HG02840 (cell line): Measurements from ENCODE around the gene ICAM5.
A peak's percentile ranks its signal among the peaks of the same experiment; 100 is the strongest.

Source experiments
- ATAC-seq: cut with Tn5 transposase; IDR thresholded peaks from one replicate; pipeline ENCODE4 v1.9.1; 2021; ENCODE audit warnings: mild to moderate bottlenecking, moderate library complexity, moderate number of reproducible peaks; ENCODE audit not compliant: unreplicated experiment, low FRiP score

ICAM5 gene

DNA sequence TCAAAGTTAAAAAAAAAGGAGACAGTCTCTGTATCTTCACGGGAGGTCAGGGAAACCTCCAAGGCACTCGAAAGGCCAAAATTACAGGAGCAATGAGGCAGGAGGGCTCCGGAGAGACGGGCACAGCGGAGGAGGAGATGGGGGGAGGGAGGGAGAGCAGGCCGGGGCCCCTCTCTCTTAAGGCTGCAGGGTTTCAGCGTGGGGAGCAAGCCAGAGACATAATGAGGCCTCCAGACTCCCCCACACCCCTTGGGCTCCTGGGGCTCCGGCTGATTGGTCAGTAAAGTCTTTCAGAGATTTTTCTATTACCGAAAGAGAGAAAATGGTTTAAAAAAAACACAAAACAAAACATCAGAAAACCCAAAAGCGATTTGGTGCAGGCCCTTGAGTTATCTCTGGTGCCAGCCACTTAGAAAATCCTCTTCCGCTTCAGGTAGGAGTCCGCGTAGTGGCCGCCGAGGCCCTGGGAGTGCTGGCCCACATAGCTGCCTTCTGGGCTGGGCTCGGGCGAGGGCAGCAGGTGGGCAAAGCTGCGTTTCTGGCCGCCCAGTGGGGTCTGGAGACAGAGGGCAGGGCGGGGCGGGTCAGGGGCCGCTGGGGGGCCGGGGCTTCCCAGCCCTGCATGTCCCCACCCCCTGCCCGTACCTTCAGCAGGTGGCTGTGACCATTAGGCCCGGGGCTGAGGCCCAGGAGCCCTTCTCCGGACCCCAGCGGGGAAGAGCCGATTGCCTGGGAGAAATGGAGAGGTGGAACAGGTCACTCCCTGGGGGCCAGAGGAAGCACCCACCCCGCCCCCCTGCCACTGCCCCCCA is 27.5 kb downstream of the ICAM5 start:
- no peak for ATAC-seq

DNA sequence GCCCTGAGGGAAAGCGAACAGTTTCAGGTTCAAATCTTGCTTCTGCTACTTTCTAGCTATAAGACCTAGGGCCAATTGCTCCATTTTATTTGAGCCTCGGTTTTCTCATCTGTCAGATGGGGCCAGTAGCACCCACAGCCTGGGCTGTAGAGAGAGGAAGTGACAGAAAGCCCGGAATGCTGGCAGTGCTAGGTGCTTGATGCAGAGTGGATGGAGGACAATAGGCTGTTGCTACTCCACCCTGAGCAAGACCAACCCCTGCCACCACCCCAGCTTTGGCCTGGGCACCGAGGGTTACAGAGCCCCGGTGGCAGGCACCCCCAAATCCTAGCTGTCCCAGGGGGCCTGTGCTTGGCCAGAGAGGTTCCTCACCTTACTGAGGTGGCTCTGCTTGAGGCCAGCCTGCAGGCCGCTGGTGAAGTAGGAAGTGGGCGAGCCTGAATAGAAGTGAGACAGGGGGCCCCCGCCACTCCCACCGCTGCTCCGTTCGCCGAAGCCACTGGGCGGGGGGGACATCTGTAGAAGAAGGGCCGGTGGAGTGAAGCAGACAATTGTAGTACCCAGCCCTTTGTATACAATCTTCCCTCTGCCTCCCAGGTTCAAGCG is 28.2 kb downstream of the ICAM5 start:
- no peak for ATAC-seq

DNA sequence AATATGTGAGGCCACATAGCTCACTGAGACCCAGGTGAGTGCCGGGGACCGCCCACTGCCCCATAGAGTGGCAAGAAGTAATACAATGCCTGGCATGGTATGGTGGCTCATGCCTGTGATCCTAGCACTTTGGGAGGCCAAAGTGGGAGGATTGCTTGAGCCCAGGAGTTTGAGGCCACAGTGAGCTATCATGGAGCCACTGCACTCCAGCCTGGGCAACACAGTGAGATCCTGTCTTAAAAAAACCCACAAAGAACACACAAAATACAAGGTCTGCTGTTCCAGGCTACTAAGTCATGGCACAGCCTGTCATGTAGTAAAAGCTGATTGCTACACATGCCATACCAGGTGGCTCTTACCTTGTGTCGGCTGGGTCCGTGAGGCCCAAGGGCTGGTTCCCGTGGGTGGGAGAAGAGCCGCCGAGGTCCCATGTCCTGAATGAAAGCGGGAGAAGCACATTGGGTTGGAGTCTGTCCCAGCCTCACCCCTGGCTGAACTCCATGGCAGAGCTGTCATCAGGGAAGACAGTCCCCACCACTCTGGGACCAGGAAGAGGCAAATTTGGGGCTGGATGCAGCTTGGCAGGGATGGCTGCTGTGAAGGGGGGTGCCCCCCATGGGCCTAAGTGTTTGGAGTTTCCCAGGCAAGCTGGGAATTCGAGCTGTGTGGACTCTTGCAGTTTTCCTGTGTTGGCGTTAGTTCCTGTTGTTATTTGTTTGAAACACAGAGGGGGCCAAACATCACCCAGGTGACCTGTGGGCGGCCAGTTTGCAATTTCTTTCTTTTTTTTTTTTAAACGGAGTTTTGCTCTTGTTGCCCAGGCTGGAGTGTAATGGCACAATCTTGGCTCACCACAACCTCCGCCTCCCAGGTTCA is 29.3 kb downstream of the ICAM5 start:
- no peak for ATAC-seq

DNA sequence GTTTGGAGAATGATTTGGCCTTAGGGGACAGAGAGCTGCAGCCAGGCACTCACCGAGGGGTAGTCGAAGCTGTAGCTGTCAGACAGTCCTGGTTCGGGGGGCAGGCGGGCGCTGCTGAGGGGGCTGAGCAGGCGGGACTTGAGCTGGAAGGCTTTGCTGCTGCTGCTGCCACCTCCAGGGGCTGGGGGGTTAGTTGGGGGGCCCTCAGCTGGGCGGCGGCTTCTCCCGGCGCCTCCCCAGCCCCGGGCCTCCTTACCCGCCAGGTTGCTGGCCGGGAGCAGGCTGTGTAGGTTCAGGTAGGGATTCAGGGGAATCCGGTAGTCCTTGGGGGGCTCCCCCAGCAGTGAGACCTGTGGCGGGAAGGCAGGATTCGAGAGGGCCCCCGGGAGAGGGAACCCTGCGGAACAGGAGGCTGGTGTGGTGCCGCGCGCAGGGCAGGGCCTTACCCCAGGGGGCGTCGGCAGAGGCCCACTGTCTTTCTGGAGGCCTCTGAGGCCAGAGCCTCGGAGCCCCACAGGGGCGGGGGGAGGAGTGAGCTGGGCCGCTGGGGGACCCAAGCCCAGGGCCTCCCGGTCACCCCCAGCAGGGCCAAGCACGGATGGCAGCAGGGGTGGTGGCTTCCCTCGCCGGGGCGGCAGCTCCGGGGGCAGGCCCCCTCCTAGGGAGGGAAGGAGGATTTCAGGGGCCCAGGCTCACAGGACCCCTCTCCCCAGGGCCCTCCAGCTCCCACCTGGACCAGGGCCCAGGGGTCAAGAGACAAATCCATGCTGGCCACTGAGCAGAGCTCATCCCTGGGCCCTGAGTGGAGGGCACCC is 31.1 kb downstream of the ICAM5 start:
- ATAC-seq: no peak

DNA sequence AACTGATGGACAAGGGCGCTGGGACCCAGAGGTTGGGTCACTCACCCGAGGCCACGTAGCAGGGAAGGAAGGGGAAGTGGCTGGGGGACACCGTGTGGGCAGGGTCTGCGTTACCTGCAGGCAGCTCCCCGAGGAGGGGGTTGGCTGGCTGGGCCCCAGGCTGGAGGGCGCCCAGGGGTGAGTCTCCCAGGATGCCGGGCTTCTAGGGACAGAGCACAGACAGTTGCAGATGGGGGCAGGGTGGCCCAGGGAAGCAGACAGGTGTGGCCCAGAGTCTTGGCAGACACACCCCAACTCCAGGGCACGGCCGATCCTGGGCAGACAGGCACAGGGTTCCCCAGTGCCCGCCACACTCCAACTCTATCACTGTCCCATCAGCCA is 31.7 kb downstream of the ICAM5 start:
- ATAC-seq: no peak

DNA sequence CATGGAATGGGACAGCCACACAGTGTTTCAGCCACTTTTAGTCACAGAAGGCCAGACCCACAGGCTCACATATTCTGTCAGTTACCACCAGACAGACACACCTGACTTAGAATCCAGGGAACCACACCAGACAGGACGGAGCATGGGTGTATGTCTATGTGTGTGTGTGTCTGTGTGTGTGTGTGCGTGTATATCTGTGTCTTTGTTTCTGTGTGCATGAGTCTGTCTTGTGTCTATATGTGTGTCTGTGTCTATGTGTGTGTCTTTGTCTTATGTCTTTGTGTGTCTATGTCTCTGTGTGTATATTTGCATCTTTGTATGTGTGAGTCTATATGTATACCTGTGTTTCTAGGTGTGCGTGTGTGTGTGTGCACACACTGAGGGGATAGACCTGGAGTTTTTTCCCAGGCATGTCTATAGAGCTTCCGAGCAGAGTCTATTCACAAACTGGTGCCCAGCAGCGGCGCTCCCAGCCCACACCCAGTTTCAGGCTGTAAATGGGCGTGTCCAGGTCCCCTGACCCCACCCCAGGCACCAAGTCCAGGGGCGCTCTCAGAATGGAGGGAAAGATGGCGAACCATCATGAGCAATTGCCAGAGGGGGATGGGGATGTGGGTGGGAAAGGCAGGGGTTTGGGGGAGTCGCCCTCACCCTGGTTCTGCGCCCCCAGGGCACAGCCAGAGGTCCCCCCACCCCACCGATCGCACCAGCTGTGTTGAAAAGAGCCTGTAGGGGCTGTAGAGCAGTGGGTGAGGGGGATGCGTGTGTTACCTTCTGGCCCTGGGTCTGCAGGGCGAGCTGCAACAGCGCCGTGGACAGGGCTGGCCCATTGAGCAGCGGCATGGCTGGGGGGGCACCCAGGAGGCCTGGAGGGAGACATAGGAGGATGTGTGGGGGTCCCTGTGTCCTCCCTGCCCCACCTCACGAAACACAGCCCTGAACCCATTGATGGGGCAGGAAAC is 32.4 kb downstream of the ICAM5 start:
- ATAC-seq: no peak

DNA sequence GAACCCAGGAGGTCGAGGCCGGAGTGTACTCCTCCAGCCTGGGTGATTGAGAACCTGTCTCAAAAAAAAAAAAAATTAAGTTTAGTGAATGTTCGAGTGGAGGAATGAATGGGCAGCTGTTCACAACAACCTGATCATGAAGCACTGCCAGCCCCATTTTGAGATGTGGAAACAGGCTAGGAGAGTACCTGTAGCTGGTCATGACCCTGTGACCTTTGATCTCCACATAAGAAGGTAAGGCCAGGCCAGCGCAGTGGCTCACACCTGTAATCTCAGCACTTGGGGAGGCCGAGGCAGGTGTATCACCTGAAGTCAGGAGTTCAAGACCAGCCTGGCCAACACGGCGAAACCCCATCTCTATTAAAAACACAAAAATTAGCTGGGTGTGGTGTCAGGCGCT is 36.0 kb downstream of the ICAM5 start:
- no peak for ATAC-seq

DNA sequence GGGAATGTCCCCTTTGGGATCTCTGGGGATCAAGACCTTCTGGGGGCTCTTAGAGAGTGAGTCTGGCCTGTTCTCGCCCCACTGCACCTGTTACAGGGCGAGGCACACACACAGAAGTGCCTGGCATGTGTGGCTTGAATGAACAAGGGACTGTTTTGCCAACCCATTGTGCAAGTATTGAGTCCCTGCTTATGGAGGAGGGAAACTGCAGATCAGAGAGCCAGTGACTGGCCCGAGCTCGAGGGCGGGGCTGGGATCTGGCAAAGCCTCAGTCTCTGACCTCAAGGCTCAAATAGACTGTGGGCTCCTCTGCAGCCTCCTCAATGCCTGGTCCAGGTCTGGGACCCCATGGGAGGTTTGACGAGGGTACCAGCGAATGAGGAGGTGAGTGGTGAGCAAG is 38.0 kb downstream of the ICAM5 start:
- no peak for ATAC-seq

DNA sequence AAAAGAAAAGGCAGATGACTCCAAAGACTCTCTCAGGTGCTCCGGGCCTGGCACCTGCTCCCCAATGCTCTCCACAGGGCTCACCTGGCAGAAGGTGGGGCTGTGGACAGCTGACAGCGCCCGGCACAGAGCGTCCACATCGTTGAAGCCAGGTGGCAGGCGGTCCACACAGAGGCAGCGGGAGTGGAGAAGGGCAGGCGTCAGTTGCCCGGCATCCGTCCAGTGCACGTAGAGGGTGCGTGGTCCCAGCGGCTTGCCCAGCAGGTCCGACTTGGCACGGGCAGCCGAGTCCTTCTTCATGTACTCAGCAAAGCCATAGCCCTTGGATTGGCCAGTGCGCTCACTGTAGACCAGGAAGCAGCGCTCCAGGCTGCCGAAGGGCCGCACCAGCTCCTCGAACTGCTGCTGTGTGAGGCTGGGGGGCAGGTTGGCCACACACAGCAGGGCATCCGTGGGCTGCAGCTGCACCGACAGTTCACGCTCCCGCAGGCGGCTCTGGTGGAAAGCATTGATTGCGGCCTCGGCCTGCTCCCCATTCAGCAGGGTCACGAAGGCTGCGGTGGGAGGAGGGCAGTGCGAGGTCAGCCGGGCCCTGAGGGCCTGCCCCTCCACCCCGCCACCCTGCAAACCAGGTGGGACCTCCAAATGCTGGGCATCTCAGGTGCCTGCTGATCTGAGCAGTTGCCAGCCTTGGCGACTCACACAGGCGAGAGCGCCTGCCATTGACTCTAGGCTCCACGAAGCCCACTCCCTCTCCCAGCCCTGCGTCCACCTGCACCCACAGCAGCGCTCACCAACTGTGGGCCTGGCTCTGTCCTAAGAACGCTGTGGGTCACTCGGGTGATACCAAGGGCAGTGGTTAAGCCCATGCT is 39.0 kb downstream of the ICAM5 start:
- ATAC-seq: no peak

DNA sequence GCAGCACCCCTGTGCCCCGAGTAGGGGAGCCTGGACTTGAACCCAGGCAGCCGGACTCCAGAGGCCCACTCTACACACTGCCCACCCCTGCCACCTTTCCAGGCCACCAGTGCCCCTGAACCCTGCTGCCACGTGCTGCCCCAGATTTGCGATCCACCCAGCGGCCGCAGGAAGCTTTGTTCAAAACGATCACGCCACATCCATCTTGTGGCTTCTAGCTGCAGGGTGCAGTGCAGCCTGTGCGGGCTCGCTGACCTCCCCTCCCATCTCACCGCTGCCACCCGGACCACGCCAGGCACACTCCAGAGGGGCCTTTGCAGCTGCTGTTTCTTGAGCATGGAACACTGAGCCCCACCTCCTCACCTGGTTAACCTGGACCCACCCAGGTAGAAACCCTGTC is 39.8 kb downstream of the ICAM5 start:
- ATAC-seq: no peak

DNA sequence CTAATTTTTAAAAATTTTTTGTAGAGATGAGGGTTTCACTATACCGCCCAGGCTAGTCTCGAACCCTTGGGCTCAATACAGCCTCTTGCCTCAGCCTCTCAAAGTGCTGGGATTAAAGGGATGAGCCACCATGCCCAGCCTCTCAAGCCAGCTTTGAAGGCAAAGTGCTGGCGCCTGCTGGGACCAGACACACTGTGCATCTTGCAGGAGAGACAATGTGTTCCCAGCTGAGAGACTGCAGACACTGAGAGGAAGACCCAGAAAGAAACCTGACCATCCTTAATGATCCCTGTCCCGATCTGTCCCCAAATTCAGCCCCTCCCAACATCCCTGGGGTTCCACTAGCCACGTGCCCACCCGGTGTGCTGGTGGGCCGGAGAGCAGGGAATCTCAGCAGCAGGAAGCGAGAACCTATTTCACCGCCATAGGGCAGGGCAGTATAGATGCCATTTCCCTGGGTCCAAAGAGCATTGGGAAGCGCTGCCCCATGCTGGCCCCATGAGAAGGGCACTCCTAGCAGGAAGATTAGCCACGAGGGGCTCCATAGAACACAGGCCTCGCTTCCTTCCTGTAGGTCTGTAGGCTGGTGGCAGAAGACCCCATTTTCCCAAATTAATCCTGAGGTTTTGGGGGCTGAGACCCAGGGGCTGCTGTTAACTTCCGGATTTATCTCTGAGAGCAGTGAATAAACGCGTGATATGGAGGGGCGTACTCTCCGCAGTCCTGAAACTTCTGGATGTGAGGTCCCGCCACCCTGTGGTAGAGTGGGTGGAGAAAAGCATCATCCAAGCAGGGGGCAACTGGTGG is 42.6 kb downstream of the ICAM5 start:
- no peak for ATAC-seq

DNA sequence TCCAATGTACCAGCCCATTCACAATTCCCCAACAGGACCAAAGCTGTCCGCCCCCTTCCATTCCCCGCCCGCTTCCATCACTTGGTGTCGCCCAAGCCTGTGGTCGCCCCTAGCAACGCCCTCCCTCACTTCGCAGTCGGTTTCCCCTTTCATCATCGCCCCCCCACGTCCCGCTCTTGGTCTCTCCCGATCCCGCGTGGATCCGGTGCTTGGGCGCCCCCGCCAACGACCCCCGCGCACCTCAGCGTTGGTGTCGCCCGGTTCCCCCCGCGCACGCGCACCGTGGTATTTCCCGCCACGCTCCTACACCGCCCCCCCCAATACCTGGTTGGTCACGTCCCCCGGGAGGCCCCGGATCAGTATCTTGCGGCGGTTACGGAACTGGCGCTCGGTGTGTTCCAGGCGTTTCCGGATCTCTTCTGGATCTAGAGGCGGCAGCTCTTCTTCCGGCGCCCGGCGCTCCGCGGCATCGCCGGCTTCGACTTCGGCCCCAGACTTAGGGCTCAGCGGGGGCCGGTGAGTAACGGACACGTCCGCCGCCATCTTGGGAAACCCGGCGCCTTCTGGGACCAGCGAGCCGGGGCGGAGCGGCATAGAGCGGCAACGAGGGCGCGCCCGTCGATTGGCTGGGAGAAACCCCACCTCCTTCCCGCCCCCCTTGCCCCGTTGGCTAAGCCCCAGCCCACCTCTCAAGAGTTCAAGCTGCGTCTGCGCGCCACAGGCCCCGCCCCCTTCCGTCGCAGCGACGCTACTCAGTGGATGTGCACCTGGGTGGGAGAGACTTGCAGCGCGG is 43.4 kb downstream of the ICAM5 start, which contains the start of gene RAVER1:
RAVER1 (minus strand) TSS at position 565 of the 793 bp plus-strand sequence; CDS start at position 543, 22 bp downstream.
- ATAC-seq: peak; percentile 82

DNA sequence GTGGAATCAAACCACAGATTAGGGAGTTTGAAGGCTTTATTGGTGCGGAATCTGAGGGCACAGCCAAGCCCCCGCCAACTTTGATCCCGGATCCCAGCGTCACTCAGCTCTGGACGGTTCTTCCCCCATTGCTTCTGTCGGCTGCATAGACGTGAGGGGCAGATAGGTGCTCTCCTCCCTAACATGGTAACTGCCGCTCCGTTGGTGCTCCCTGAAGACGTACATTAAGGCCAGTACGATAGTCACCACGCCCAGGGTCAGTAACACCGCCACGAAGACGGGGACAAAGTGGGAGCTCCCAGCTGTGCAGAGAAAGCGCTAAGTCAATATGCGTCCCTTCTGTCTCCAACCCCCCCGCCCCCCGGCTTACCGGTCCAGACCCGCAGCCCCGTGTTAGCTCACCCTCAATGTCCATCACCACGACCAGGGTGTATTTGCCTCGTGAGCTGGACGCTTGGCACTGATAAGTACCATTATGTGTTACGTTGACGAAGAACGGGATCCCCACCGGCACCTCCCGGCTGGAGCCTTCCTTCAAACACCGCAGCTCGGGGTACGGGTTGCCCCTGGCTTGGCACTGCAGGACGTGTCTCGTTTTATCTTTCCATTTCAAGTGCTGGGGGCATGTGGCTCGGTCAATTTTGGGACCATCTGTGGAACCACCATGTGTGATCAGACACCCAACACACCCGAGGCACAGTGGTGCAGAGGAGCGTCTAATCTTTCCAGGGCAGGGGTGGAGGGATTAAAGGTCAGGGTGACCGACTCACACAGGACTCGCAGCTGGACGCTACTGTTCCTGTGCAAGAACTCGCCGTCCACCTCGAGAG is 44.2 kb downstream of the ICAM5 start:
- ATAC-seq: no peak

DNA sequence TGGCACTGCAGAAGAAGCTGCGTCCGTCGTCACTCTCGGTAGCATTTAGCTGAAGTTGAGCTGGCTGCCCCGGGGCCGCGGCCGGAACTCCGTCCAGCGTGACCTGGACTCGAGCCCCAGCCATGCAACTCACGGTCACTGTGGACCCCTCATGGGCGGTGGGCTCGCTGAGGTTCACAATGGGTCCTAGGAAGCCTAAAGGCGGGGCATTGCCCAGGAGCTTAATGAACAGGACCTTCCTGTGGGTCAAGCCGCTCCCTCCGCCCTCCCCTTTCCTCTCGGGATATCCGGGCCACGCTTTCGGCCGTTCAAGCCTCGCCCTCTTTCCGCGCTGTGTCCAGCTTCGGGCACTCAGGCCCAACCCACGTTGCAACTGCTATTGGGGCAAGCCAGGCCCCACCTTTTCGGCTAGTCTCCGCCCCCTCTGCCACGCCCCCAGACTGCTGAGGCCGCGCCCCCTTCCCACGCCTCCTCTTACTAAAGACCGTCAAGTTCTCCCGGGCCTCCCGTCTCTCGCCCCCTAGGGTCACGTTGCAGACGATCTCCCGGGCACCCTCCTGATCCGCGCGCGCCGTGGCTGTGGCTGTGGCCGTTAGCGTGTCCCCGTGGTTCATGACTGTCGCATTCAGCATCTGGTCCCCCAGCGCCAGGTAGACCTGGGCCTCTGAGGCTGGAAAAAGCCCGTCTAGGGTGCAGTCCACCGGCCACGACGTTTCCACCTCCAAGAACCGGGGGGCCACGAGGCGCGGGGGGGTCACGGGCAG is 45.0 kb downstream of the ICAM5 start:
- no peak for ATAC-seq

DNA sequence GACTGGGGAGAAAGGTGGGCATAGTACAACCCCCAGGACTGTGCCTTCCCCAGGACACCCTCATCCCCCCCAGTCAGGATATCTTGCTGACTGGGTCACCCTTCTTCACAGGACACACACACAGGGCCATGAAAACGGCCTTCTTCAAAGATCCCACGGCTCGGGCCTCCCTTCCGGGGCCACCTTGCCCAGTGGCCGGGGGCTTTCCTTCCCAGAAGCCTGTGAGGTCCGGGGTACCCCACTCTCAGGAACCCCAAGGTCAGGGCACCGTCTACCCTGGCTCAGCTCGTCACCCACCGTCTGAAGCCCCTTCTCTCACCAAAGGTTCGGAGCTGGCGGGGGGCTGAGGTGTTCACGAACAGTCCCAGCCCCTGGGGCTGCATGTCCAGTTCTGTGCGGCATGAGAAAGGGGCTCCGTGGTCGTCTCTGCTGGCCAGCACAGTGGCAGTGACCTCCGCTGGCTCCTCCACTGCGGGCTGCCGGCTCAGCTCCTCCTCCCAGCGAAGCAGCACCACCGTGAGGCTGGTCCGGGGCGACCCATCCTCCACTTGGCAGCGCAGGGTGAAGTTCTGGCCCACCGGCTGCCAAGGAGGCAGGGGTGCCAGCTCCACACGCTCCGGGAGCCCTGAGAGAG is 45.7 kb downstream of the ICAM5 start:
- ATAC-seq: no peak
